Calu3 (cell line): ENCODE results near the gene DNAH1. TPM values are rescaled to one million over a fixed set of nuclear protein-coding genes. Genes with fewer than 3 reads are reported as not detected.
A peak's percentile ranks its signal among the peaks of the same experiment; 100 is the strongest.

Experiments
- BruUV-seq: library from RNA; stranded (reverse); fragments of 400-500 nt; replicated peaks from 2 replicates; lab custom pipeline; 2021; lab: Mats Ljungman, UMichigan
- CTCF ChIA-PET: fragments of 300-600 bp; sonication (Branson Sonifier 250); formaldehyde crosslinking; loops from one replicate; lab custom pipeline; 2022; ENCODE audit warnings: antibody characterized with exemption; lab: Charles Lee
- DNase-seq: peaks from one replicate; pipeline ENCODE4 v3.0.0; 2022
- H3K27ac Mint-ChIP-seq: one replicate; pipeline ENCODE4 v1.8.0; 2022; ENCODE audit warnings: mixed read lengths; ENCODE audit not compliant: unreplicated experiment
- H3K27me3 Mint-ChIP-seq: one replicate; pipeline ENCODE4 v1.8.0; 2022; ENCODE audit warnings: mixed read lengths; ENCODE audit not compliant: unreplicated experiment
- H3K36me3 Mint-ChIP-seq: one replicate; pipeline ENCODE4 v1.8.0; 2022; ENCODE audit warnings: mild to moderate bottlenecking, moderate library complexity, mixed read lengths; ENCODE audit not compliant: insufficient read depth, unreplicated experiment
- H3K4me1 Mint-ChIP-seq: one replicate; pipeline ENCODE4 v1.8.0; 2022; ENCODE audit warnings: mild to moderate bottlenecking, low read depth, mixed read lengths; ENCODE audit not compliant: unreplicated experiment
- H3K4me3 Mint-ChIP-seq: one replicate; pipeline ENCODE4 v1.8.0; 2022; ENCODE audit warnings: mild to moderate bottlenecking, low read depth, moderate library complexity, mixed read lengths; ENCODE audit not compliant: unreplicated experiment
- H3K9me3 Mint-ChIP-seq: one replicate; pipeline ENCODE4 v1.8.0; 2022; ENCODE audit warnings: low read depth, mixed read lengths; ENCODE audit not compliant: unreplicated experiment
- intact Hi-C: fragments of 100-400 bp; cut with micrococcal nuclease; formaldehyde crosslinking; loops from one replicate; pipeline ENCODE4 v1.10.0; 2022; ENCODE audit not compliant: unreplicated experiment
- microRNA-seq: library from miRNA; unstranded; fragments of <30 nt; microRNA quantifications from one replicate; pipeline ENCODE4 v1.2.0, GENCODE V29; 2022
- total RNA-seq: library from RNA; stranded (reverse); gene quantifications from 2 replicates; pipeline ENCODE4 v1.2.3, GENCODE V29; 2022
- TF ChIP-seq, protein P1 (sequence below): fragments of 200-600 bp; IDR thresholded peaks from one replicate; pipeline ENCODE4 v1.8.0; 2022; ENCODE audit warnings: antibody characterized with exemption; ENCODE audit not compliant: unreplicated experiment

The DNAH1 gene
- total RNA-seq, 1 experiment from 2014 or later: 13.1 TPM

DNA sequence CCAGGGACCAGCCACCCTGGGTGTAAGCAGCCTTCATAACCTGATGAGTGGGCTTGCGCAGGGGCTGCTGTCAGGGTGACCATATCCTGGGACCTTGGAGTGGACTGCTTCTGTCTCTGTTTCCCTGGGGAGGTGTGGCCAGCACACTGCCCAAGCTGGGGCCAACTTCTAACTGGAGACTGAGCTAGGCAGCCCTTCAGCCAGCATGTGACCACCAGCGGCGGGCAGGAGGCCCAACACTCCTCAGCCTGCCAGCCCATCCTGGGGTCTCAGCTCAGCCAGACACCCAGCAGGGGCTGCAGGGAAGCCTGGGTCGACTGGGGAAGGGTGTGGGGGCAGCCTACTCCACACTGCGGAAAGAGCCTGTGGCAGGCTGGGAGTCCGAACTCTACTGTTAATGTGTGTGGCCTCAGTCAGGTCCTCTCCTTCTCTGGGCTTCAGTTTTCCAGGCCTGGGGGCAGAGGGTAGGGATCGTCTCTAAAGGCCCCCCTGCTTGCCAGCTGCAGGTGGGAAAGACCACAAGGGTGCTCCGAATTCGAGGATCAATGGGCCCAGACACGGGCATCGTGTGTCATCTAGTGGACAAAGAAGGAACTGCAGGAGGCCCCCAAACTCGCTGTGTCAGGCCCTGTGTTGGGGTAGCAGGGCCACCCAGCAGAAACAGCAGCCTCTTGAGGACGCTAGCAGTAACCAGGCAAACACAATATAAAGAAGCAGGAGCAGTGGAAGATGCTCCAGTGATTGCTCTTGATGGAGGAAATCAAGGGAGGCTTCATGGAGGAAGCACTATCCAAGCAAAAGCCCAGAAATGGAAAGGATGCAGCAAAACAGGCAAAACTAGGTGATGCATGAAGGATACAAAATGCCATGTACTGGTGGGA is 130.8 kb downstream of the DNAH1 start:
- no TSS peak for BruUV-seq
- Mint-ChIP-seq H3K4me1 (peaks cover 26% of the 10 kb centered on the region), H3K27ac (no peak overlapping the region), H3K4me3 (no peak overlapping the region), H3K27me3 (no peaks in the 10 kb centered on the region), H3K9me3 (no peaks in the 10 kb centered on the region), H3K36me3 (no peaks in the 10 kb centered on the region)
- peak; percentile 80 for DNase-seq
- intact Hi-C loops: loop anchor here (1.0 kb wide), 1 partner anchor 19 kb away; no protein-coding TSS in a partner anchor
- CTCF ChIA-PET: interaction anchor here (1.5 to 3.1 kb wide), 3 partner anchors 20 to 35 kb away, joined by 3 to 20 read pairs (median 7); no protein-coding TSS in a partner anchor
- TF ChIP-seq, protein P1, sequence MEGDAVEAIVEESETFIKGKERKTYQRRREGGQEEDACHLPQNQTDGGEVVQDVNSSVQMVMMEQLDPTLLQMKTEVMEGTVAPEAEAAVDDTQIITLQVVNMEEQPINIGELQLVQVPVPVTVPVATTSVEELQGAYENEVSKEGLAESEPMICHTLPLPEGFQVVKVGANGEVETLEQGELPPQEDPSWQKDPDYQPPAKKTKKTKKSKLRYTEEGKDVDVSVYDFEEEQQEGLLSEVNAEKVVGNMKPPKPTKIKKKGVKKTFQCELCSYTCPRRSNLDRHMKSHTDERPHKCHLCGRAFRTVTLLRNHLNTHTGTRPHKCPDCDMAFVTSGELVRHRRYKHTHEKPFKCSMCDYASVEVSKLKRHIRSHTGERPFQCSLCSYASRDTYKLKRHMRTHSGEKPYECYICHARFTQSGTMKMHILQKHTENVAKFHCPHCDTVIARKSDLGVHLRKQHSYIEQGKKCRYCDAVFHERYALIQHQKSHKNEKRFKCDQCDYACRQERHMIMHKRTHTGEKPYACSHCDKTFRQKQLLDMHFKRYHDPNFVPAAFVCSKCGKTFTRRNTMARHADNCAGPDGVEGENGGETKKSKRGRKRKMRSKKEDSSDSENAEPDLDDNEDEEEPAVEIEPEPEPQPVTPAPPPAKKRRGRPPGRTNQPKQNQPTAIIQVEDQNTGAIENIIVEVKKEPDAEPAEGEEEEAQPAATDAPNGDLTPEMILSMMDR: peak; percentile 95

DNA sequence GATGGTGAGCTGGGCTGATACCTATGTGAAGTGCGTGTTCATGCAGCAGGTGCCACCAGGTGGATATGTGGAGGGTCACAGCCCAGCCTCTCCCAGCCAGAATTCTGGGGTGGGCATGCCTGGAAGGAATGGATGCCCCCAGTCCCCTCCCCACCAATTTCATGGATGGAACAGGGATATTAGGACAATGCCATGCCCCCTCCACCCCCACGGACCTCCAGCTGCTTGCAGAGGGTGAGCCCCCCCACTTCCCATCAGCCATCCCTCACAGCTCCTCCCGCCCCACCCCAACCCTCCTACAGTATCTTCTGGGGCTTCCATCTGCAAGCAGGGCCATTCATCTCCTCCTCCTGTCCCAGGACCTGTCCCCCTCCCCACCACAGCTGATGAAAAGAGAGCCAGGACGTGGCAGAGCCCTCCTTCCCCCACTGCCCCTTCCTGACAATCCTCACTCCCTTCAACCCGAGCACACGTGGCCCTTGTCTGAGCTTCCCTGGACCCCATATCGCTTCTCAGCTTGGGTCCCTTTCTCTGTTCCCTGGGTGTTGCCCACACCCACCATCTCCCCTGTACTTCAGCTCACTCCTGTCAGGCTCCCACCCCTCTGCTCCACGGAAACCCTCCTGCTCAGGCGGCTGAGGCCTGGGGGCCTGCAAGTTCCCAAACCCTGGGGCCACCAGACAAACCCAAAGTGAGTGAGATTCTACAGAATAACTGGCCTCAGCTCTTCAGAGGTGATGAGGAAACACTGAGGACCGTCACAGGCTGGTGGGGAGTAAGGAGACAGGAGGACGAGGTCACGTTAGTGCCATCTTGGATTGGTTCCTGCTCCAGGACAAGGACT is 131.6 kb downstream of the DNAH1 start:
- CTCF ChIA-PET: interaction anchor here (1.5 to 3.1 kb wide), 2 partner anchors 21 to 35 kb away, joined by 7 to 20 read pairs; no protein-coding TSS in a partner anchor

More for the DNA sequence above, 131.6 kb downstream of the DNAH1 start:
- BruUV-seq: no TSS peak
- no peaks in the 10 kb centered on the region for H3K36me3 Mint-ChIP-seq
- DNase-seq: no peak
- no peak overlapping the region for H3K4me3 Mint-ChIP-seq
- no peak overlapping the region for H3K27ac Mint-ChIP-seq
- intact Hi-C loops: loop anchor here (1.0 kb wide), 1 partner anchor 19 kb away; no protein-coding TSS in a partner anchor
- H3K27me3 Mint-ChIP-seq: no peaks in the 10 kb centered on the region
- H3K9me3 Mint-ChIP-seq: no peaks in the 10 kb centered on the region
- H3K4me1 Mint-ChIP-seq: peaks cover 26% of the 10 kb centered on the region
- TF ChIP-seq, protein P1: no peak

Small RNA genes within 50 kb of the gene (microRNA-seq; reads per million reads assigned to microRNA genes)
- gene MIR135A1 (not detected), gene MIRLET7G (73,976 reads per million, percentile 99 among the genes with 10 or more reads in this experiment)

Other genes starting within 250 kb of the DNAH1 start
- gene POC1A, start 161.9 kb upstream of the DNAH1 start, total RNA-seq: 26.4 and 26.9 TPM in 2 replicates
- gene ALAS1, start 118.2 kb upstream of the DNAH1 start, total RNA-seq: 80.2 and 81.7 TPM in 2 replicates
- 0.14 and 0.27 TPM in 2 replicates for gene TLR9, start 90.7 kb upstream of the DNAH1 start, total RNA-seq
- 48.1 and 49.1 TPM in 2 replicates for gene TWF2, start 77.2 kb upstream of the DNAH1 start, total RNA-seq
- 6.5 and 7.1 TPM in 2 replicates for gene PPM1M, start 70.6 kb upstream of the DNAH1 start, total RNA-seq
- 55.4 and 59.7 TPM in 2 replicates for gene WDR82, start 37.7 kb upstream of the DNAH1 start, total RNA-seq
- gene GLYCTK, start 28.5 kb upstream of the DNAH1 start, total RNA-seq: 9.4 and 10.7 TPM in 2 replicates
- 55.7 and 65.7 TPM in 2 replicates for gene BAP1, start 93.7 kb downstream of the DNAH1 start, total RNA-seq
- 3.9 and 5.4 TPM in 2 replicates for gene PHF7, start 94.3 kb downstream of the DNAH1 start, total RNA-seq
- 0.12 and 0.33 TPM in 2 replicates for gene SEMA3G, start 128.8 kb downstream of the DNAH1 start, total RNA-seq
- gene TNNC1, start 137.7 kb downstream of the DNAH1 start, total RNA-seq: 25.5 and 26.5 TPM in 2 replicates
- 58.6 and 67.4 TPM in 2 replicates for gene NISCH, start 139.3 kb downstream of the DNAH1 start, total RNA-seq
- 0.26 TPM in 1 of 2 replicates, not detected in the other for gene STAB1, start 179.0 kb downstream of the DNAH1 start, total RNA-seq
- 100 and 146 TPM in 2 replicates for gene NT5DC2, start 217.5 kb downstream of the DNAH1 start, total RNA-seq
- gene UQCC5, start 220.3 kb downstream of the DNAH1 start, total RNA-seq: 14.0 and 15.1 TPM in 2 replicates